HG03095 (cell line): Measurements from ENCODE around the gene PPFIA3.
A peak's percentile ranks its signal among the peaks of the same experiment; 100 is the strongest.
"Not testable (repeated sequence)": the region's sequence is repeated elsewhere in the genome, so short reads cannot be mapped to it uniquely, and the experiment has no call there.

Source experiments
- ATAC-seq: cut with Tn5 transposase; IDR thresholded peaks from one replicate; pipeline ENCODE4 v1.9.1; 2021; ENCODE audit warnings: moderate library complexity; ENCODE audit not compliant: unreplicated experiment

Gene PPFIA3

GRCh38 chr19:49123285-49123684, 3.9 kb downstream of the PPFIA3 start:
- ATAC-seq, result not testable (repeated sequence)

GRCh38 chr19:49125025-49125731, 5.8 kb downstream of the PPFIA3 start:
- ATAC-seq, result no peak

- no peak for ATAC-seq
Measured at GRCh38 chr19:49126575-49126974, 7.2 kb downstream of the PPFIA3 start.

GRCh38 chr19:49127225-49127624, 7.9 kb downstream of the PPFIA3 start:
- not testable (repeated sequence) for ATAC-seq

- peak; percentile 75 for ATAC-seq
Measured at GRCh38 chr19:49127674-49128544, 8.6 kb downstream of the PPFIA3 start.

- no peak for ATAC-seq
Measured at GRCh38 chr19:49128545-49129237, 9.3 kb downstream of the PPFIA3 start.

- no peak for ATAC-seq
Measured at GRCh38 chr19:49129238-49129583, 9.9 kb downstream of the PPFIA3 start.

- ATAC-seq, result no peak
Measured at GRCh38 chr19:49130325-49130724, 11.0 kb downstream of the PPFIA3 start.

- ATAC-seq, result no peak
Measured at GRCh38 chr19:49132974-49133609, 13.7 kb downstream of the PPFIA3 start.

- no peak for ATAC-seq
Measured at GRCh38 chr19:49133621-49134454, 14.5 kb downstream of the PPFIA3 start.

GRCh38 chr19:49135686-49136085, 16.3 kb downstream of the PPFIA3 start:
- no peak for ATAC-seq

- ATAC-seq, result no peak
Measured at GRCh38 chr19:49136771-49137171, 17.4 kb downstream of the PPFIA3 start.

GRCh38 chr19:49140951-49141350, 21.6 kb downstream of the PPFIA3 start:
- no peak for ATAC-seq

GRCh38 chr19:49141352-49141751, 22.0 kb downstream of the PPFIA3 start:
- ATAC-seq, result no peak

- ATAC-seq, result no peak
Measured at GRCh38 chr19:49142866-49143335, 23.6 kb downstream of the PPFIA3 start.

- no peak for ATAC-seq
Measured at GRCh38 chr19:49145573-49146407, 26.4 kb downstream of the PPFIA3 start.

- ATAC-seq, result not testable (repeated sequence)
Measured at GRCh38 chr19:49146408-49146770, 27.0 kb downstream of the PPFIA3 start.

GRCh38 chr19:49148044-49148682, 28.8 kb downstream of the PPFIA3 start:
- ATAC-seq, result no peak
